Measurements from ENCODE around the gene FEZF2. TPM values are rescaled to one million over a fixed set of nuclear protein-coding genes. Genes with fewer than 3 reads are reported as not detected.

FEZF2 gene
- total RNA-seq, 1 donor from 2014 or later = not detected

DNA sequence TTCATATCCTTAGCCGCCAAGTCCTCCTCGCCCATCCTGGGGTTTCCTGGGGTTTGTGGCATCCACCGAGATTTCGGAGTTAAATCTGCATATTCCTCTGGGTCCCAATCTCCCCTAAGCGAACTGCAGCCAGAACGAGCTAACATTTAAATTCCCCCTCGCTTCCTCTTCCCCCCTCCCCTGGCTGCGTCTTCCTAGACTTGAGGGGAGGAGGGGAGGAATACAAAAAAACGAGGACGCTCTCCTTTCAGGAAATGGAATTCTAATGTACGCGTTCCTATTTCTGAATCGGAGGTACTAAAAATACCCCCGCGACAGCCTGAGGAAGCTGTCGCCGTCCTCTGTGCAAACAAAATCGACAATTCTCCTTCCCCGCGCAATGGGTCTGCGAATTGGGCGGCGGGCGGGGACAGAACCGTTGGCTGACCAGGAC lies 5.6 kb downstream of the FEZF2 start:
- Mint-ChIP-seq H3K4me1 (ENCODE audit: low read depth) (peaks cover 1% of the 10 kb centered on the region), H3K9me3 (ENCODE audit: low read depth) (no peaks in the 10 kb centered on the region), H3K27me3 (peaks cover 97% of the 10 kb centered on the region), H3K36me3 (ENCODE audit: insufficient read depth) (no peaks in the 10 kb centered on the region), H3K4me3 (ENCODE audit: low read depth) (no peak overlapping the region), H3K27ac (no peak overlapping the region)
- DNase-seq (ENCODE audit: low spot score, unreplicated experiment) = no peak
- TF ChIP-seq CTCF (IDR thresholded peaks at IDR 0.05; ENCODE audit: unreplicated experiment) = no peak

DNA sequence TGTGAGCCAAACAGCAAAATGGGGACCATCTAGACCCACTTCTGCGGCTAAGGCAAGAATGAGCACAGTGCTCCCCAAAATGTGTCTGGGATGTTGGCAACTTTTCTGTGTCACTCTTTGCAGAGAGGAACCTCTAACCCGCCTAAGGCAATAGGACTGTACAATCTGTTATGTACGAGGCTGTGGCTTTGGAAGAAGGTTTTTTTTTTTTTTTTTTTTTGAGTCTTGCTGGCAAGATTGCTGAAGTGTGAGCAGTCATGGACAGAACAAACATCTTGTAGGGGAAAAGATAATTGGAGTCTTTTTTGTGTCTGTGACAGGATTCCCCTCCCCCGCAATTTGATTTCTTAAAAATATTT lies 7.2 kb downstream of the FEZF2 start:
- H3K36me3 Mint-ChIP-seq (ENCODE audit: insufficient read depth) = no peaks in the 10 kb centered on the region
- H3K27ac Mint-ChIP-seq = no peak overlapping the region
- no peak for TF ChIP-seq CTCF (IDR thresholded peaks at IDR 0.05; ENCODE audit: unreplicated experiment)
- H3K4me3 Mint-ChIP-seq (ENCODE audit: low read depth) = no peak overlapping the region
- H3K4me1 Mint-ChIP-seq (ENCODE audit: low read depth) = peaks cover 1% of the 10 kb centered on the region
- H3K27me3 Mint-ChIP-seq = peaks cover 95% of the 10 kb centered on the region
- DNase-seq (ENCODE audit: low spot score, unreplicated experiment) = no peak
- H3K9me3 Mint-ChIP-seq (ENCODE audit: low read depth) = no peaks in the 10 kb centered on the region

DNA sequence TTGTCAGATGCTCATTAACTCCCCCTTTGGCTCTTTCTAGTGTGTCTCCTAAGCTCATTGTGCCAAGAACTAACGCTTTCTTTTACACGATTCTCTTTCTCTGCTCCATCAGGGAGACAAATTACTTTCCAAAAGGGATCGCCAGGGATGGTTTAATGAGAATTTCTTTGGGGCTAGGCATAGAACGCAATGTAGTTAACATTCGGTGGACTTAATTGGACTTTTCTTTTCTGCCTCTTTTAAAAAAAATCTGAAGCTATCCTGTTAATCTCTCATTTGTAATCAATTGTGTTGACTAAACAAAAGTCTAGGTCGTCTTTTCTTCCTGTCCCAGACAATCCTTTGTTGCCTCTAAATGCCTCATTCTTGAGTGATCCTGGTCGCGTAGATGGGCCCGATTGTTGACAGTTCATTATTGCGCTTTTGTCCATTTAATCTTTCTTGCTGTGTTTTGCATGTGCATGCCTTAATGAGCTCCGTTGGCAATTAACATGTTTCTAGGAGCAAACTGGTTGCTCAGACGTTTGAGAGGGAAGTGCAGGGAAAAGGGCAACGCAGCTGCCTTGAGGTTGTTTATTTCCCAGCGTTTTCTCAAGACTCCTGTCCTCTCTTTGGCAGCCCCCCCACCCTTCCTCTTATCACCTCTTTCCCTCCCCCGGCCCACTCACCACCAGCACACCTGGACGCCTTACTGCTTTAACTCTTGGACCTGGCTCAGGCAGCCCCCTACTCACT lies 7.8 kb downstream of the FEZF2 start:
- no peak for DNase-seq (ENCODE audit: low spot score, unreplicated experiment)
- no peak for TF ChIP-seq CTCF (IDR thresholded peaks at IDR 0.05; ENCODE audit: unreplicated experiment)

GRCh38 chr3:62364191-62364590 lies 9.2 kb downstream of the FEZF2 start:
- Mint-ChIP-seq H3K4me3 (ENCODE audit: low read depth) (no peak overlapping the region), H3K36me3 (ENCODE audit: insufficient read depth) (no peaks in the 10 kb centered on the region), H3K4me1 (ENCODE audit: low read depth) (no peaks in the 10 kb centered on the region), H3K9me3 (ENCODE audit: low read depth) (no peaks in the 10 kb centered on the region), H3K27me3 (peaks cover 87% of the 10 kb centered on the region), H3K27ac (no peak overlapping the region)
- TF ChIP-seq CTCF (IDR thresholded peaks at IDR 0.05; ENCODE audit: unreplicated experiment) = no peak
- DNase-seq (ENCODE audit: low spot score, unreplicated experiment) = no peak

More for the DNA sequence above, 7.8 kb downstream of the FEZF2 start:
- Mint-ChIP-seq H3K27ac (no peak overlapping the region), H3K4me3 (ENCODE audit: low read depth) (no peak overlapping the region), H3K27me3 (peaks cover 93% of the 10 kb centered on the region), H3K9me3 (ENCODE audit: low read depth) (no peaks in the 10 kb centered on the region), H3K36me3 (ENCODE audit: insufficient read depth) (no peaks in the 10 kb centered on the region), H3K4me1 (ENCODE audit: low read depth) (peaks cover 1% of the 10 kb centered on the region)

DNA sequence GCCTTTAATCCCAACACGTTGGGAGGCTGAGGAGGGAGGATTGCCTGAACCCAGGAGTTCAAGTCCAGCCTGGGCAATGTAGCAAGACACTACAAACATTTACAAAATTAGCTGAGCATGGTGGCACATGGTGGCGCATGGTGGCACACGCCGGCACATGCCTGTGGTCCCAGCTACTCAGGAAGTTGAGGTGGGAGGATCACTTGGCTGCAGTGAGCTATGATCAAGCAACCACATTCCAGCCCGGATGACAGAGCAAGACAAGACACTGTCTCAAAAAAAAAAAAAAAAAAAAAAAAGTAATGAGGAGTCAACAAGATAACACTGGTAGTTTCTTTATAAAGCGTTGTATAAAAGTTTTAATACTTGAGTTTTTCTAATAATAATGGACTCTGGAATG lies 10.1 kb downstream of the FEZF2 start:
- Mint-ChIP-seq H3K36me3 (ENCODE audit: insufficient read depth) (no peaks in the 10 kb centered on the region), H3K4me1 (ENCODE audit: low read depth) (no peaks in the 10 kb centered on the region), H3K27ac (no peak overlapping the region), H3K4me3 (ENCODE audit: low read depth) (no peak overlapping the region), H3K9me3 (ENCODE audit: low read depth) (no peaks in the 10 kb centered on the region), H3K27me3 (peaks cover 85% of the 10 kb centered on the region)
- no peak for DNase-seq (ENCODE audit: low spot score, unreplicated experiment)
- TF ChIP-seq CTCF (IDR thresholded peaks at IDR 0.05; ENCODE audit: unreplicated experiment) = no peak
